Measurements from ENCODE around the gene TTLL9. TPM values are rescaled to one million over a fixed set of nuclear protein-coding genes. Genes with fewer than 3 reads are reported as not detected.

TTLL9 gene
- total RNA-seq, 6 donors from 2014 or later, result 0.31 to 20.7 (median 4.4) TPM

DNA sequence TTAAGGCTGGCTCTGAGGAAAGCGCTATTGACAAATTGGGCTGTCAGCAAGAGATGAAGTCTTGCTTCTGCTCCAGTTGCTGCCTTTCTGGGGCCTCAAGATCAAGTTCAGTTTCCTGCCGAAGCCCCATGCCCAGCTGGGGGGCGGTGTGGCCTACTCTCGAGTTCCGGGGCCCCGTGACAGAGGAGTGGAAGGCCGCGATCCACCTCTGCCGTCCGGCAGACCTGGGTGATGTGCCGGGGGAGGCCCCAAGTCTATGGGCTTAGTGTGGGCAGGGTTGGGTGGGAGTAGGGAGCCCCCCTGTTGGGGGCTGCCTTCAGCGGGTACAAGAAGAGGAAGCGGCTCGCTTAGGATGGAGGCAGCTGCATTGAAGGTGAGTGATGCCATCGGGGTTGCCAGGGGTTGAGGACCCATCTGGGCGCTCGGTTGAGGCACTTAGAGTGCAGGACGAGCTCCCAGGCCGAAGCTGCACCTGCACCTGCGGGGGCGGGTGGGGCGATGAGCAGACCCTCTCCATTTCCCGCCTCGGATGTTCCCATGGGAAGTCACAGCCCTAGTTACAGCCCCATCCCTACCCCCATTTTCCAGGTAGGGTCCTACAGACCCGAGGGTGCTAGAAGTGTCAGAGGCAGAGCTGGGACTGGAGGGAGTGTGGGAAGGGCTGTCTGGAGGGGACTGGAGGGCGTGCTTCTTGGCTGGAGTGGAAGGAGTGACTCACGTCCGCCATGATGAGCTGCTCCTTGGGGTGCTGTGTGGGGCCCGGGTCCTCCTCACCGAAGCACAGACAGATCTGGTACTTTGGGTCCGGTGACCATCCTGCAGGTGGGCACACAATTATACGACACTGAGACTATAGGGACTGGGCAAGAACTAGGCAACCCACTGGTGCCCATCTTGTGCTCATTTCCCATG, 22.1 kb upstream of the TTLL9 start:
- no peak for DNase-seq
- ATAC-seq (ENCODE audit: low FRiP score in 2 of 2), result no peak
- Histone ChIP-seq H3K27me3 (peaks cover 0 to 18% (median 1%) of the 10 kb centered on the region in 4 donors), H3K36me3 (no peaks in the 10 kb centered on the region), H3K9me3 (no peaks in the 10 kb centered on the region), H3K27ac (no peak overlapping the region), H3K4me1 (peaks cover 1 to 8% (median 4%) of the 10 kb centered on the region in 4 donors), H3K4me3 (no peak overlapping the region)
- TF ChIP-seq EP300 (IDR thresholded peaks at IDR 0.05), result no peak
- TF ChIP-seq POLR2AphosphoS5 (IDR thresholded peaks at IDR 0.05), result no peak
- TF ChIP-seq CTCF (IDR thresholded peaks at IDR 0.05), result no peak
- no peak for TF ChIP-seq POLR2A (IDR thresholded peaks at IDR 0.05)
- 81 to 87% methylated on average over 28 to 31 of the region's 32 CpGs for WGBS, 2 donors

- ATAC-seq (ENCODE audit: low FRiP score in 2 of 2), result no peak
- no peak for DNase-seq
- 37 to 71% methylated on average over 11 to 42 of the region's 45 CpGs for WGBS, 2 donors
- Histone ChIP-seq H3K36me3 (no peaks in the 10 kb centered on the region), H3K27me3 (peaks cover 0 to 18% (median 1%) of the 10 kb centered on the region in 4 donors), H3K9me3 (no peaks in the 10 kb centered on the region), H3K4me1 (peaks cover 0 to 8% (median 4%) of the 10 kb centered on the region in 4 donors), H3K27ac (no peak overlapping the region), H3K4me3 (no peak overlapping the region)
- no peak for TF ChIP-seq CTCF (IDR thresholded peaks at IDR 0.05)
- no peak for TF ChIP-seq POLR2A (IDR thresholded peaks at IDR 0.05)
- no peak for TF ChIP-seq POLR2AphosphoS5 (IDR thresholded peaks at IDR 0.05)
- no peak for TF ChIP-seq EP300 (IDR thresholded peaks at IDR 0.05)
These were observed 21.0 kb upstream of the TTLL9 start for GRCh38 chr20:31849306-31849930.

DNA sequence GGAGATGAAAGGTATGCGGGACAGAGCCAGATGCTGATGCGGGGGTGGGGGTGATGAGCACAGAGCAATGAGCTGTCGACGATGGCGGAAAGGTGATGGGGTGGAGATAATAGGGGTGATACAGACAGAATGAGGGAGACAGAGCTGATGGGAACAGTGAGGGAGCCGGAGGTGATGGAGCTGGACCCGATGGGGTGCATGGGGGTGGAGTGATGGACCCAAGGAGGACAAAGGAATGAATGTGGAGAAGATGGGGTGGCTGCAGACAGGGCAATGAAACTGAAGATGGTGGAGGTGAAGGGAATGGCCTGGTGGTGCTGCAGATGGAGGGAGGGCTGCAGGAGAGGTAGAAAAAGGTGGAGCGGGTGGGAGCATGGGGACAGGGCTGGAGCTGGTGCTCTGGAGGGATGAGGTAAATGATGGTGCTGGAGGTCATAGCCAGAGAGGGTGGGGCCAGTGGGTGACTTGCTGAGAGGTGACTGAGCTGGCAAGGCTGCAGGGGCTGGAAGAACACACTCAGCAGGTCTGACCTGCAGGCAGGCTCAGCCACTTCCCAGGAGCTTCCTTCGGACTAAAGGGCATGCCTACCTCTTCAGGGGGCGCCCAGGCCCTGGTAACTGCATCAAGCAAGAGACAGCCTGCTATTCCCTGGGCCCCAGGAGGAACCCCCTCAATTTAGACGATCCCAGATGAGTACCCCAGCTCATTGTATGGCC, 19.0 kb upstream of the TTLL9 start:
- Histone ChIP-seq H3K27me3 (peaks cover 0 to 18% (median 1%) of the 10 kb centered on the region in 4 donors), H3K4me3 (no peak overlapping the region), H3K27ac (no peak overlapping the region), H3K4me1 (peaks cover 0 to 8% (median 4%) of the 10 kb centered on the region in 4 donors), H3K36me3 (no peaks in the 10 kb centered on the region), H3K9me3 (no peaks in the 10 kb centered on the region)
- TF ChIP-seq EP300 (IDR thresholded peaks at IDR 0.05), result no peak
- TF ChIP-seq POLR2AphosphoS5 (IDR thresholded peaks at IDR 0.05), result no peak
- TF ChIP-seq POLR2A (IDR thresholded peaks at IDR 0.05), result no peak
- WGBS, 2 donors, result 57 to 59% methylated on average over 11 of the region's 11 CpGs
- ATAC-seq (ENCODE audit: low FRiP score in 2 of 2), result no peak
- DNase-seq, result no peak

DNA sequence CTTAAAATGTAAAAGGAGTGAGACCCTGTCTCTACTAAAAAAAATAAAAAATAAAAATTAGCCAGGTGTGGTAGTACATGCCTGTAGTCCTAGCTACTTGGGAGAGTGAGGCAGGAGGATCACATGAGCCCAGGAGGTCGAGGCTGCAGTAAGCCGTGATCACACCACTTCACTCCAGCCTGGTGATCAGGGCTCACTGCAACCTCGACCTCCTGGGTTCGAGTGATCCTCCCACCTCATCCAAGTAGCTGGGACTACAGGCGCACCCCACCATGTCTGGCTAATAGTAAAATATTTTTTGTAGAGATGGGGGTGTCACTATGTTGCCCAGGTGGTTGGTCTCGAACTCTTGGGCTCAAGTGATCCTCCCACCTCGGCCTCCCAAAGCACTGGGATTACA, 17.0 kb upstream of the TTLL9 start:
- Histone ChIP-seq H3K36me3 (no peaks in the 10 kb centered on the region), H3K4me1 (peaks cover 0 to 8% (median 4%) of the 10 kb centered on the region in 4 donors), H3K4me3 (no peak overlapping the region), H3K27ac (no peak overlapping the region), H3K27me3 (peaks cover 0 to 18% (median 1%) of the 10 kb centered on the region in 4 donors), H3K9me3 (no peaks in the 10 kb centered on the region)
- ATAC-seq (ENCODE audit: low FRiP score in 2 of 2), result no peak
- no peak for DNase-seq
- 76 to 84% methylated on average over 7 of the region's 7 CpGs for WGBS, 2 donors
- no peak for TF ChIP-seq POLR2AphosphoS5 (IDR thresholded peaks at IDR 0.05)
- TF ChIP-seq EP300 (IDR thresholded peaks at IDR 0.05), result no peak
- no peak for TF ChIP-seq POLR2A (IDR thresholded peaks at IDR 0.05)
- TF ChIP-seq CTCF (IDR thresholded peaks at IDR 0.05), result no peak

DNA sequence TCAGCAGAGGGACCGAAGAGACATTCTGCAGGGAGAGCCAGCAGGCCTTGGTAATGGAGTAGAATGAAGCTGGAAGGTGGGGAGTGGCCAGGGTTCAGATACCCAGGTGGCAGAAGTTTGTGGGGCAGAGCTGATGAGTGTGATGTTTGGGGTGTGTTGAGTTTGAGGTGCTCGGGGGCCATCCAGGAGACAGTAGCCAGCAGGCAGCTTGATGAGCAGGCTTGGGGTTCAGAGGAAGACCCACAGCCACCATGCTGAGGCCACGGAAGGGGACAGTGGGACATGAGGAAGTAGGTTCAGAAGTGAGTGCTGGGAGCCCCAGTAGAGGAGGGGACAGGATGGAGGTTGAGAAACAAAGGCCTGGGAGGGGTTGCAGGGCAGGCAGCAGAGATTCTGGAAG, 13.9 kb upstream of the TTLL9 start:
- no peak overlapping the region for H3K27ac ChIP-seq
- peaks cover 11 to 17% (median 17%) of the 10 kb centered on the region in 4 donors for H3K4me1 ChIP-seq
- no peak for DNase-seq
- no peaks in the 10 kb centered on the region for H3K36me3 ChIP-seq
- H3K4me3 ChIP-seq, result no peak overlapping the region
- peaks cover 0 to 11% (median 5%) of the 10 kb centered on the region in 4 donors for H3K27me3 ChIP-seq
- WGBS, 2 donors, result 51 to 59% methylated on average over 3 of the region's 3 CpGs
- H3K9me3 ChIP-seq, result no peaks in the 10 kb centered on the region
- TF ChIP-seq CTCF (IDR thresholded peaks at IDR 0.05) (no peak), EP300 (IDR thresholded peaks at IDR 0.05) (no peak)
- ATAC-seq (ENCODE audit: low FRiP score in 2 of 2), result no peak

Data from upper lobe of left lung (tissue), 6 donors.